ENCODE data around the gene TMEM163. TPM values are rescaled to one million over a fixed set of nuclear protein-coding genes. Genes with fewer than 3 reads are reported as not detected.

TMEM163 gene
- total and polyA plus RNA-seq, 3 experiments from 2014 or later, result 0.45 TPM; not detected in 2

DNA sequence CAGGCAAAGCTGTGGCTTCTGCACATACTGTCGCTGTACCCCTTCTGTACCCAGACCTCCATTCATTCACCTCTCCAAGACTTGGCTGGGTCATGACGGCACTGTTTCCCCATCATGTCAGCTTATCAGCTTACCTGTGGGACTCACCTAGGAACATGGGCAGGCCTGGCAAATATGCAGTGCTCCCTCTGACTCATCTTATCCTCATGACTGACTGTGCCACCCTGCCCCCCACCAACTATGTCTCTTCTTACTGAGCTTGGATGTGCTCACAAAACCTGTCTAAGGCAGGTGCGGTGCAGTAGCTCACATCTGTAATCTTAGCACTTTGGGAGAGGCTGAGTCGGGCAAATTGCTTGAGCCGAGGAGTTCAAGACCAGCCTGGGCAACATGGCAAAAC lies 312.5 kb downstream of the TMEM163 start:
- H3K9me3 ChIP-seq (ENCODE audit: low read length), result no peaks in the 10 kb centered on the region
- Mint-ChIP-seq H3K27me3 (peaks cover 0 to 1% of the 10 kb centered on the region in 2 donors), H3K4me3 (no peak overlapping the region), H3K9me3 (no peaks in the 10 kb centered on the region), H3K4me1 (peaks cover 40 to 66% (median 49%) of the 10 kb centered on the region in 3 donors), H3K27ac (peak overlapping the region in 1 of 8 donors; percentile 32), H3K36me3 (peaks cover 0 to 47% (median 7%) of the 10 kb centered on the region in 3 donors)
- H3K27me3 ChIP-seq (ENCODE audit: insufficient read depth, low read length, poor library complexity, severe bottlenecking), result no peaks in the 10 kb centered on the region
- H3K27ac ChIP-seq (ENCODE audit: low read depth, low read length), result no peak overlapping the region
- H3K4me1 ChIP-seq (ENCODE audit: insufficient read depth, low read length), result peaks cover 17% of the 10 kb centered on the region
- ChIA-PET POLR2A (no interaction called here), CTCF (interaction anchor here (2.0 kb wide), 1 partner anchor 288 kb away, joined by 9 read pairs; no protein-coding TSS in a partner anchor)
- no peak overlapping the region for H3K4me3 ChIP-seq (ENCODE audit: low read length)
- no peaks in the 10 kb centered on the region for H3K36me3 ChIP-seq (ENCODE audit: insufficient read depth, low read length)
- no peak for DNase-seq

Other genes starting within 250 kb of the TMEM163 start
- gene ACMSD, start 119.6 kb upstream of the TMEM163 start, total RNA-seq, result not detected
- gene ACMSD, start 119.6 kb upstream of the TMEM163 start, polyA plus RNA-seq, result not detected
- gene CCNT2, start 199.8 kb upstream of the TMEM163 start, total RNA-seq, result 10 to 100 TPM; 35.1 to 36.8 TPM
- 15.5 TPM for gene CCNT2, start 199.8 kb upstream of the TMEM163 start, polyA plus RNA-seq